ENCODE measurements around the gene MAGI1.

The MAGI1 gene

GRCh38 chr3:65595222-65596028, 443.3 kb downstream of the MAGI1 start:
- no peak for DNase-seq (ENCODE audit: low read depth in 2 of 2)

GRCh38 chr3:65593780-65594752, 444.7 kb downstream of the MAGI1 start:
- no peak for DNase-seq (ENCODE audit: low read depth in 2 of 2)

DNA sequence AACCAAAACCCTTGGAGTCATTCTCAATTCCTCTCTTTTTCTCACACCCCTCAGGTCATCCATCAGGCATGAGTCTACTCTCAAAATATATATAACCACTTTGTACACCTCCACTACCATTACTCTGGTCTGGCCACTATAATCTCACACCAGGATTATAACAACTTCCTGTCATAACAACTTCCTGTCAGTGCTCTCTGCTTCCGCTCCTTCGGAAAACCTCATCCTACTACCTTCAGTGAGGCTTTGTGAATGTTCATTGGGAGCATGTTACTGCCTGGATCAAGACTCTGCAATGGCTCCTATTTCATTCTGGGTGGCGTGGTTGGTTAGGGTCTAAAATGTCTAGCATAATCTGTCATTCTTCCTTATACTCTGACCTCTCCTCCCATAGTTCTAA, 447.4 kb downstream of the MAGI1 start:
- no peak for DNase-seq (ENCODE audit: low read depth in 2 of 2)

DNA sequence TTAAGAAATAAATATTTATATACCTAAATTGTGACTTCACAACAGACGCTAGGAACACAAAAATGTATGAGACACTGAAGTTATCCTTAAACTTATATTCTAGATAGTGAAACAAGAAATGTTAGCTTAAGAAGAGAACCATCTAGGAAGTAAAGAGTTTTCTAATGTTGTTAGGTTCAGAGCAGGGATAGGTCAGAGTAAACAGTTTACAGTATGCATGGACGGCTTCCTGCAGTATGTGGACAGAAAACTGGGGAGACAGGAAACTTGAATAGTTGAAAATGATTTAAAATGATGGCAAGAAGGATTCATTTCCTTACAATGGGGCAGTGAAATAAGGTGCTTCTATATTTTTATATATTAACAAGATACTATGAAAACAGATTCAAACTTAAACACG, 449.8 kb downstream of the MAGI1 start:
- DNase-seq (ENCODE audit: low read depth in 2 of 2): no peak

GRCh38 chr3:65587650-65588439, 450.9 kb downstream of the MAGI1 start:
- no peak for DNase-seq (ENCODE audit: low read depth in 2 of 2)

GRCh38 chr3:65584913-65585312, 453.8 kb downstream of the MAGI1 start:
- no peak for DNase-seq (ENCODE audit: low read depth in 2 of 2)

DNA sequence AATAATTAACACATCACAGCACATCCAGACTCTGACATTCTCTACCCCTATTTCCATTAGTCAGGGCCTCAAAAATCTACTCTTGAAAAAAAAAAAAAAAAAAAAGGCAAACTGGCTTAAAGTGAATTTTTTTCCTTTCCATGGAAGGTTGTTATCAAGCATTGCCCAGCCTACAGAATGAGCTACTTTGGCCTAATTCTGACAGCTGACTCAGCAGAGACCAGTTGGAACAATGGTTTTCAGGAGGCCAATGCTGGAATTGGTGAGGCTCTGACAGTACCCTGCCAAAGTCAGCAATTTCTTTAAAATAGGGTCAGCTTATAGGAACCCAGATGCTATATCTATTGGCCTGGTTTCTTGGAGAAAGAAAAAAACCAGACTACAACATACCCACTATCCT, 454.7 kb downstream of the MAGI1 start:
- DNase-seq (ENCODE audit: low read depth in 2 of 2): no peak

GRCh38 chr3:65583188-65583587, 455.5 kb downstream of the MAGI1 start:
- no peak for DNase-seq (ENCODE audit: low read depth in 2 of 2)

- no peak for DNase-seq (ENCODE audit: low read depth in 2 of 2)
These were observed 456.6 kb downstream of the MAGI1 start for GRCh38 chr3:65582012-65582717.

- DNase-seq (ENCODE audit: low read depth in 2 of 2): no peak
These were observed 457.4 kb downstream of the MAGI1 start for GRCh38 chr3:65581313-65581712.

- no peak for DNase-seq (ENCODE audit: low read depth in 2 of 2)
These were observed 459.9 kb downstream of the MAGI1 start for GRCh38 chr3:65578861-65579260.

DNA sequence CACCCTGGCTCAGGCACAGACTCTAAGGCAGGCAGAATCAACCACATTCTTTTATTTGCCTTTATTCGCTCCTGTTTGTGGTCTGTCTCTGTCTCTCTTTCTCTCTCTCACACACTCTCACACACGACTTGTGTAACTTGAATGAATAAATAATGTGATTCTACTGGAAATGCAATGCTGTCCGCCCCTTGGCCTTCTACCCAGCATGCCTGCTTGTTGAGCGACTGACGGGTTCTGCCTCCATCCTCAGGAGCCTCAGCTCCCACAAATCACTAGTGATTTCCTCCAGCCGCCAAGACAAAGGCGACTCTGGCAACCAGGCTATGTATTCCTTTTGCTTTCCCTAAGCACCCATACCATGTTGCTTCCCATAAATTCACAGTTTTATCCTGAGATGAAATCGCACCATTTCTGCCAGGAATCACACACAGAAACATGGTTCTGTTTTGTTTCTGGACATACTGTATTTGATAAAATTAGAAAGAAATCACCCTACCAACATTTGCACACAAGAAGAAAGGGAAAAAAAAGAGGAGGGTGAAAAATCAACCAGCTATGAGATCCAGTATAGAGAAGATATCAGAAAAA, 460.8 kb downstream of the MAGI1 start:
- no peak for DNase-seq (ENCODE audit: low read depth in 2 of 2)

GRCh38 chr3:65576966-65577365, 461.8 kb downstream of the MAGI1 start:
- no peak for DNase-seq (ENCODE audit: low read depth in 2 of 2)

DNA sequence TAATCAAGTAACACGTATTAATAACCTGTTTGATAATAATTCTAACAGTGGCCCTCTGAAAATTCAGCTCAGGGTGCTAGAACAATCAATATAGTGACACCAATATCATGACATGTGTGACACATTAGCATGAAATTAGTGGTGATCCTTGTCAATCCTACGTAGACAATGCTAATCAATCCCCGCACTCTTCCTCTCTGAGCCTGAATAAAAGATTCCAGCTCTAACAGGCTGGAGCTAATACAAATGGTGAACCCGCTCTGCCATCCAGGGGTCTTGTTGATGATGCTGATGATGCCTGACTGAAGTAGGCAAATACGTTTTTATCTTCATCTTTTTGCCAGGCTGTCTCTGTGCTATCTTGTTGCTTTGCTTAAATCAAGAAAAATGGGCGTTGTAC, 462.5 kb downstream of the MAGI1 start:
- DNase-seq (ENCODE audit: low read depth in 2 of 2): no peak

- DNase-seq (ENCODE audit: low read depth in 2 of 2): no peak
These were observed 463.3 kb downstream of the MAGI1 start for GRCh38 chr3:65575376-65575840.

DNA sequence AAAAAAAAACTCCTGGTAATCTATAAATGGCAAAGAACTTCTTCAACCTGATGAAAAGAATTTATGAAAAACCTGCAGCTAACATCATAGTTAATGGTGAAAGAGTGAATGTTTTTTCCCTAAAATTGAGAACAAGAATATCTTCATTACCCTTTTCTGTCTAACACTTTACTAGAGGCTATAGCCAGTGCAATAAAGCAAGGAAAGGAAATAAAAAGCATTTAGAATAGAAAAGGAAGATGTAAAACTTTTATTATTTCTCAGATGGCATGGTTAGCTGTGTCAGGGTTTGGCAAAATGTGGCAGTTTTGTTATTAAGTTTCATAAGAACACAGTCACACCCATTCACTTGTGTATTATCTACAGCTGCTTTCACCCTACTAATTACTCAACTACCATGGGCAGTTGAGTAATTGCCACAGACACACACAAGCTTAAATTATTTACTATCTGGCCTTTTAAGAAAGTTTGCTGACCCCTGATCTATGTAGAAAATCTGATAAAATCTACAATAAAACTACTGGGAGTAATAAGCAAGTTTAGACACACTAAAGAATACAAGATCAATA, 465.1 kb downstream of the MAGI1 start:
- DNase-seq (ENCODE audit: low read depth in 2 of 2): no peak

DNA sequence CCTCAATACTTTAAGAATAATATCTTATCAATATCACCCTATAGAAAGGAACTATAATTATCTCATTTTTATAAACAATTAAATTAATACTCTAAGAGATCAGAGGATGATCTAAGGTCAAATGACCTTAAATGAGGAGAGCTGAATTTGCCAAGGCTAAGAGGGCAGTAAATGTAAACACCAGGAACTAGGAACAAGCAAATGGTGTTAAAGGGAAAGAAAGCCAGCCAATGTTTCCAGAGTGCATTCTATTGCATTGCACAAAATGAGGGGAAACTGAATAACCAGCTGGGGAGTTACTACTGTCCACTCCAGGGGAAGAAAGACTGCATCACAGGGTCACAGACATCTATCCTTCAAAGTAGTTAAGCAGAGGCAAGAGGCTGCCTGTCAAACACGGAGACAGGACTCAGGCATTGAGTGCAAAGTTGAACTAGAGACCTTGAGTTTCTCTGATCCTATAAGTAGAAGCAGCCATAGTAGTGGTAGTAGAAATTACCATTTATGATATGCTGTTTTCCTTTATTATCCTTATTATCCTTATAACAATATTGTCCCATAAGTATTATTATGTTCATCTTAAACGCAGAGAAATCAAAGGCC, 466.4 kb downstream of the MAGI1 start:
- DNase-seq (ENCODE audit: low read depth in 2 of 2): no peak

- no peak for DNase-seq (ENCODE audit: low read depth in 2 of 2)
These were observed 468.8 kb downstream of the MAGI1 start for GRCh38 chr3:65569845-65570405.

DNA sequence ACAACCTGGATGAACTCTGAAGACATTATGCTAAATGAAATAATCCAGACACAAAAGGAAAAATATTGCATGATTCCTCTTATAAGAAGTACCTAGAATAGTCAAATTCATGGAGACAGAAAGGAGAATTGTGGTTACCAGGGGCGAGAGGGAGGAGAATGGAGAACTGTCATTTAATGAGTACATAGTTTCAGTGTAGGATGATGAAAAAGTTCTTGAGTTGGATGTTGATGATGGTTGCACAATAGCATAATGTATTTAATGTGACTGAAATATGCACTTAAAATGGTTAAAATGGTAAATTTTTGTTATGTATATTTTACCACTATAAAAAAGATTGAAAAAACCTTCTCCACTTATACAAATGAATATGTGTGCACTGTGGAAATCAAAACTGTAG, 469.6 kb downstream of the MAGI1 start:
- DNase-seq (ENCODE audit: low read depth in 2 of 2): no peak

- no peak for DNase-seq (ENCODE audit: low read depth in 2 of 2)
These were observed 470.2 kb downstream of the MAGI1 start for GRCh38 chr3:65568497-65568896.

Measured in stimulated activated CD8-positive, alpha-beta memory T cell treated with anti-CD3 and anti-CD28 coated beads, Interleukin-15, amount 100 ng/mL, for 48 hours (primary cell).